Measurements from ENCODE around the gene CAV3. TPM values are rescaled to one million over a fixed set of nuclear protein-coding genes. Genes with fewer than 3 reads are reported as not detected.

The CAV3 gene
- total RNA-seq, 1 donor: not detected

DNA sequence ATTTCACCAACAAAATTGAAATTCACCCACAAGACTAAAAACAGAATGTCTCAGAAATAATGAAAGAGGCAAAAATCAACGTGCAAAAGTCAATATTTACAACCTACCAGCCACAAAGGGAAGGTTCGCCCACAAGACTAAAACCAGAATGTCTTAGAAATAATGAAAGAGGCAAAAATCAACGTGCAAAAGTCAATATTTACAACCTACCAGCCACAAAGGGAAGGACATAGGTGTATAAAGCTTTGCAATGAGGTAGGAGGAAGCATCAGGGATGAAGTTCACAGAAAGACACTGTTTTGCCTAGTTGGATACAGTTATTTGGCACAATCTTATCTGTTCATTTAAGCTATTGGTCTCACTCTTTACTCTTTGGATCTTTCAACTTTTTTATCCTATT is 21.5 kb downstream of the CAV3 start:
- no peak overlapping the region for H3K4me3 ChIP-seq (ENCODE audit: low read depth, low read length)
- DNase-seq (ENCODE audit: low read depth): no peak
- TF ChIP-seq, protein P1, sequence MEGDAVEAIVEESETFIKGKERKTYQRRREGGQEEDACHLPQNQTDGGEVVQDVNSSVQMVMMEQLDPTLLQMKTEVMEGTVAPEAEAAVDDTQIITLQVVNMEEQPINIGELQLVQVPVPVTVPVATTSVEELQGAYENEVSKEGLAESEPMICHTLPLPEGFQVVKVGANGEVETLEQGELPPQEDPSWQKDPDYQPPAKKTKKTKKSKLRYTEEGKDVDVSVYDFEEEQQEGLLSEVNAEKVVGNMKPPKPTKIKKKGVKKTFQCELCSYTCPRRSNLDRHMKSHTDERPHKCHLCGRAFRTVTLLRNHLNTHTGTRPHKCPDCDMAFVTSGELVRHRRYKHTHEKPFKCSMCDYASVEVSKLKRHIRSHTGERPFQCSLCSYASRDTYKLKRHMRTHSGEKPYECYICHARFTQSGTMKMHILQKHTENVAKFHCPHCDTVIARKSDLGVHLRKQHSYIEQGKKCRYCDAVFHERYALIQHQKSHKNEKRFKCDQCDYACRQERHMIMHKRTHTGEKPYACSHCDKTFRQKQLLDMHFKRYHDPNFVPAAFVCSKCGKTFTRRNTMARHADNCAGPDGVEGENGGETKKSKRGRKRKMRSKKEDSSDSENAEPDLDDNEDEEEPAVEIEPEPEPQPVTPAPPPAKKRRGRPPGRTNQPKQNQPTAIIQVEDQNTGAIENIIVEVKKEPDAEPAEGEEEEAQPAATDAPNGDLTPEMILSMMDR (IDR thresholded peaks at IDR 0.05; ENCODE audit: insufficient read depth, low read length): no peak

GRCh38 chr3:8755564-8756237 is 22.1 kb downstream of the CAV3 start:
- DNase-seq (ENCODE audit: low read depth): no peak
- TF ChIP-seq, protein P1 (IDR thresholded peaks at IDR 0.05; ENCODE audit: insufficient read depth, low read length): peak; percentile 21

DNA sequence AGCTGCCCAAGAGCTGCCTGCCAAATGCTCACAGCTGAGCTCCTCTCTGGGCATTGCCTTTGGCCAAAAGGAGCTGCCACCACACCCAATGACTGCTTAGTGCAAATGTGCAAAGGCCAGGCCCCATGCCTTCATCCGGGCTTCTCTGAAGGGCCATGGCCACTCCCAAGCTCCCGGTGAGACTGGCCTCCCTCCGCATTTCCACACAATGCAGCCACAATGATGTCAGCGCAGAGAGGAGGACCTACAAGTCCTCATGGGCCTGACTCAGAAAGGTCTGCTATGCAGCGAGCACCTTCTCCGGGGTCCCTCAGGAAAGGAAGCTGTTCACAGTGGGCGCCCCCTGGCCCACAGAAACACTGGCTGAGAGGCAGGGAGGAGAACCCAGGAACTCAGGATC is 23.1 kb downstream of the CAV3 start:
- H3K4me3 ChIP-seq (ENCODE audit: low read depth, low read length): no peak overlapping the region
- DNase-seq (ENCODE audit: low read depth): no peak
- TF ChIP-seq, protein P1 (IDR thresholded peaks at IDR 0.05; ENCODE audit: insufficient read depth, low read length): no peak

More at GRCh38 chr3:8755564-8756237, 22.1 kb downstream of the CAV3 start:
- H3K4me3 ChIP-seq (ENCODE audit: low read depth, low read length): no peak overlapping the region

GRCh38 chr3:8757551-8758518 is 24.2 kb downstream of the CAV3 start:
- H3K4me3 ChIP-seq (ENCODE audit: low read depth, low read length): no peak overlapping the region
- TF ChIP-seq, protein P1 (IDR thresholded peaks at IDR 0.05; ENCODE audit: insufficient read depth, low read length): no peak
- DNase-seq (ENCODE audit: low read depth): peak; percentile 48

- H3K4me3 ChIP-seq (ENCODE audit: low read depth, low read length): no peak overlapping the region
- no peak for DNase-seq (ENCODE audit: low read depth)
- TF ChIP-seq, protein P1 (IDR thresholded peaks at IDR 0.05; ENCODE audit: insufficient read depth, low read length): no peak
Observed at GRCh38 chr3:8759038-8759707, 25.6 kb downstream of the CAV3 start.

DNA sequence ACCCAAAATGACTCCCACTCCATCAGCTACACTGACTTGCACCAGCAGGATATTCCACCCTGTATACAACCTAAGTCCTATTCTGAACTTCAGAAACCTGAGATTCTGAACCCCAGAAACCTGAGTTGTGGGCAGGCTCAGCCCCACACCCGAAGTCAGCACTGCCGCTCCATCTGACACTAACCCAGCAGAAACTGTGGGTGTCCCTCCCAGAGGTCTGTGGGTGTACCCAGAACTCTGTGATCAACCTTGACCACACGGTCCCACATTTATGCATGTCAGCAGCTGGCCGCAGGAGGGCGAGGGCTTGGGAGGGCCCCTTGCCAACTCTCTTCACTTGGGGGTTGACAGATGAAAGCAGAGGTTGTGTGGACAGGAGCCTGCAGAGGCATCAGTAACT is 26.5 kb downstream of the CAV3 start:
- DNase-seq (ENCODE audit: low read depth): no peak
- TF ChIP-seq, protein P1 (IDR thresholded peaks at IDR 0.05; ENCODE audit: insufficient read depth, low read length): no peak

More for the DNA sequence above, 26.5 kb downstream of the CAV3 start:
- H3K4me3 ChIP-seq (ENCODE audit: low read depth, low read length): no peak overlapping the region
